K562 (cell line): Measurements from ENCODE around the gene CLCN2. TPM values are rescaled to one million over a fixed set of nuclear protein-coding genes. Genes with fewer than 3 reads are reported as not detected.
A peak's percentile ranks its signal among the peaks of the same experiment; 100 is the strongest.

ENCODE experiments used
- ATF2 ChIP-seq: sonication (generic); formaldehyde crosslinking; IDR thresholded peaks from 2 replicates; pipeline ENCODE4 v1.8.1; 2022; ENCODE audit warnings: missing genetic modification reagents
- CHD7 ChIP-seq: fragments of 200-600 bp; sonication (generic); IDR thresholded peaks from one replicate; pipeline ENCODE4 v1.6.1; 2012; ENCODE audit warnings: mild to moderate bottlenecking, low read depth, low read length, inconsistent platforms
- DPF2 ChIP-seq: fragments of 450-650 bp; IDR thresholded peaks from 2 replicates; pipeline ENCODE4 v1.6.1; 2016
- FOS ChIP-seq: IDR thresholded peaks from 3 replicates; pipeline ENCODE4 v1.6.1; 2011; ENCODE audit not compliant: insufficient read length; ENCODE audit errors: extremely low read depth
- ILF3 ChIP-seq: fragments of 450-650 bp; IDR thresholded peaks from 2 replicates; pipeline ENCODE4 v1.6.1; 2018; ENCODE audit warnings: antibody characterized with exemption, mild to moderate bottlenecking, moderate library complexity, borderline replicate concordance
- MYBL2 ChIP-seq, 2 experiments: fragments of 450-650 bp in 1 of 2; sonication (generic) in 1 of 2; formaldehyde crosslinking in 1 of 2; IDR thresholded peaks; 2 replicates each; pipeline versions ENCODE4 v1.6.1 to v1.8.1; 2017 to 2022; ENCODE audit warnings: borderline replicate concordance in 1 of 2, inconsistent platforms in 1 of 2, low read depth in 1 of 2, mild to moderate bottlenecking in 1 of 2, missing genetic modification reagents in 1 of 2, moderate library complexity in 1 of 2
- TOE1 ChIP-seq, 2 experiments: fragments of 450-650 bp in 1 of 2; sonication (generic) in 1 of 2; formaldehyde crosslinking in 1 of 2; IDR thresholded peaks; 2 replicates each; pipeline versions ENCODE4 v1.7.1 to v1.8.0; 2016 to 2022; ENCODE audit warnings: borderline replicate concordance in 2 of 2, mild to moderate bottlenecking in 2 of 2, antibody characterized with exemption in 1 of 2, inconsistent platforms in 1 of 2, low read depth in 1 of 2, missing genetic modification reagents in 1 of 2, moderate library complexity in 1 of 2
- ZNF347 ChIP-seq: fragments of 450-650 bp; formaldehyde crosslinking; IDR thresholded peaks from 2 replicates; pipeline ENCODE4 v1.4.0; 2020; ENCODE audit warnings: low read depth, mild to moderate bottlenecking, moderate library complexity
- polyA plus RNA-seq, 8 experiments: library from polyadenylated mRNA; depleted of rRNA in 4 of 8; stranded (reverse) in 5 of 8; unstranded in 3 of 8; fragments of >200 nt; fragmentation: Nextera tagmentation in 2 of 8; fragmentation: Illumina TruSeq in 1 of 8; extraction: Ambion mirVana in 2 of 8; extraction: Trizol in 1 of 8; gene quantifications; 2 replicates each; pipeline versions ENCODE4 v1.2.1 to v1.2.3, GENCODE V29; 2011 to 2014; ENCODE audit warnings: inconsistent platforms in 1 of 8, missing spikeins in 1 of 8
- total RNA-seq, 7 experiments: library from RNA; depleted of rRNA in 6 of 7; stranded (reverse); fragments of >200 nt in 6 of 7; fragmentation: Illumina TruSeq in 2 of 7; extraction: Trizol in 2 of 7; gene quantifications; 2 replicates each; pipeline versions ENCODE4 v1.2.1 to v1.2.3, GENCODE V29; 2011 to 2021; ENCODE audit warnings: low replicate concordance in 1 of 7
- TF ChIP-seq, protein P1 (sequence below): fragments of 450-650 bp; IDR thresholded peaks from 2 replicates; pipeline ENCODE4 v1.6.1; 2016; ENCODE audit warnings: low read depth, mild to moderate bottlenecking, moderate library complexity
- TF ChIP-seq, protein P2 (sequence below), 2 experiments: fragments of 450-650 bp; conservative IDR thresholded peaks; 2 replicates each; pipeline ENCODE4 v1.6.1; 2017; ENCODE audit warnings: mild to moderate bottlenecking in 2 of 2, moderate library complexity in 2 of 2

CLCN2 gene
- total and polyA plus RNA-seq, 9 of the 15 experiments (the other 6 are each of a cell fraction or from before 2014, with no cell fraction given), result 0.10 to 14.0 (median 6.9) TPM

- TF ChIP-seq TOE1 (IDR thresholded peaks at IDR 0.05; ENCODE audit: borderline replicate concordance) (no peak), TOE1 (CRISPR knock-in tag; IDR thresholded peaks at IDR 0.05; ENCODE audit: borderline replicate concordance, low read depth) (no peak), ZNF347 (CRISPR knock-in tag) (no peak), ILF3 (0 out of 2 replicates have a peak, but pooled peaks have one; percentile 30), ATF2 (CRISPR knock-in tag) (no peak), CHD7 (no peak), FOS (peak; percentile 30), MYBL2 (IDR thresholded peaks at IDR 0.05; ENCODE audit: low read depth) (no peak), MYBL2 (CRISPR knock-in tag; IDR thresholded peaks at IDR 0.05; ENCODE audit: borderline replicate concordance) (no peak), DPF2 (peak; percentile 83)
- TF ChIP-seq, protein P1, sequence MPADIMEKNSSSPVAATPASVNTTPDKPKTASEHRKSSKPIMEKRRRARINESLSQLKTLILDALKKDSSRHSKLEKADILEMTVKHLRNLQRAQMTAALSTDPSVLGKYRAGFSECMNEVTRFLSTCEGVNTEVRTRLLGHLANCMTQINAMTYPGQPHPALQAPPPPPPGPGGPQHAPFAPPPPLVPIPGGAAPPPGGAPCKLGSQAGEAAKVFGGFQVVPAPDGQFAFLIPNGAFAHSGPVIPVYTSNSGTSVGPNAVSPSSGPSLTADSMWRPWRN, result no peak
- TF ChIP-seq, protein P2, sequence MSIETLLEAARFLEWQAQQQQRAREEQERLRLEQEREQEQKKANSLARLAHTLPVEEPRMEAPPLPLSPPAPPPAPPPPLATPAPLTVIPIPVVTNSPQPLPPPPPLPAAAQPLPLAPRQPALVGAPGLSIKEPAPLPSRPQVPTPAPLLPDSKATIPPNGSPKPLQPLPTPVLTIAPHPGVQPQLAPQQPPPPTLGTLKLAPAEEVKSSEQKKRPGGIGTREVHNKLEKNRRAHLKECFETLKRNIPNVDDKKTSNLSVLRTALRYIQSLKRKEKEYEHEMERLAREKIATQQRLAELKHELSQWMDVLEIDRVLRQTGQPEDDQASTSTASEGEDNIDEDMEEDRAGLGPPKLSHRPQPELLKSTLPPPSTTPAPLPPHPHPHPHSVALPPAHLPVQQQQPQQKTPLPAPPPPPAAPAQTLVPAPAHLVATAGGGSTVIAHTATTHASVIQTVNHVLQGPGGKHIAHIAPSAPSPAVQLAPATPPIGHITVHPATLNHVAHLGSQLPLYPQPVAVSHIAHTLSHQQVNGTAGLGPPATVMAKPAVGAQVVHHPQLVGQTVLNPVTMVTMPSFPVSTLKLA (conservative IDR thresholded peaks at IDR 0.05), result 0 out of 4 replicates have a peak, but pooled peaks of 1 of the 2 experiments have one; percentile 30
These were observed 26.8 kb downstream of the CLCN2 start (continued) for GRCh38 chr3:184334470-184335158.
